WTC11 (cell line): ENCODE results near the gene STK39. TPM values are rescaled to one million over a fixed set of nuclear protein-coding genes. Genes with fewer than 3 reads are reported as not detected.

Source experiments
- ATAC-seq: fragments of 200-7000 bp; cut with Tn5 transposase; 2 replicates; pipeline ENCODE4 v1.10.0; 2021; ENCODE audit warnings: mild to moderate bottlenecking, moderate library complexity
- CTCF ChIA-PET: fragments of 300-600 bp; sonication (Branson Sonifier 250); formaldehyde crosslinking; loops from one replicate; lab custom pipeline; 2021; ENCODE audit warnings: antibody characterized with exemption; lab: Charles Lee
- POLR2A ChIA-PET: fragments of 350-600 bp; sonication (Branson Sonifier 250); formaldehyde crosslinking; loops from one replicate; lab custom pipeline; 2021; ENCODE audit warnings: antibody characterized with exemption; lab: Charles Lee
- DNase-seq: peaks from one replicate; pipeline ENCODE4 v3.0.0; 2021; ENCODE audit warnings: low spot score
- H3K27ac Mint-ChIP-seq: 2 replicates; pipeline ENCODE4 v1.8.0; 2021; ENCODE audit warnings: mixed read lengths
- H3K27me3 Mint-ChIP-seq: 2 replicates; pipeline ENCODE4 v1.8.0; 2021; ENCODE audit warnings: low read depth, mild to moderate bottlenecking, moderate library complexity, mixed read lengths
- H3K36me3 Mint-ChIP-seq: 2 replicates; pipeline ENCODE4 v1.8.0; 2021; ENCODE audit warnings: mixed read lengths
- H3K4me1 Mint-ChIP-seq: 2 replicates; pipeline ENCODE4 v1.8.0; 2022; ENCODE audit warnings: mixed read lengths
- H3K4me3 Mint-ChIP-seq: 2 replicates; pipeline ENCODE4 v1.8.0; 2021; ENCODE audit warnings: mild to moderate bottlenecking, moderate library complexity, mixed read lengths
- H3K9me3 Mint-ChIP-seq: 2 replicates; pipeline ENCODE4 v1.8.0; 2021; ENCODE audit warnings: mixed read lengths
- ATF1 ChIP-seq: sonication (generic); formaldehyde crosslinking; IDR thresholded peaks from 2 replicates; pipeline ENCODE4 v1.8.1; 2023; ENCODE audit warnings: mild to moderate bottlenecking, moderate library complexity, missing genetic modification reagents
- EMX1 ChIP-seq: fragments of 250-450 bp; sonication (Bioruptor Pico); IDR thresholded peaks from 2 replicates; pipeline ENCODE4 v1.8.0; 2021; ENCODE audit warnings: mild to moderate bottlenecking
- GRHL2 ChIP-seq: fragments of 250-450 bp; sonication (Bioruptor Pico); IDR thresholded peaks from 2 replicates; pipeline ENCODE4 v1.8.0; 2022; ENCODE audit warnings: mild to moderate bottlenecking, moderate library complexity; ENCODE audit not compliant: insufficient replicate concordance, severe bottlenecking
- GTF2I ChIP-seq: fragments of 250-450 bp; sonication (Bioruptor Pico); conservative IDR thresholded peaks from 2 replicates; pipeline ENCODE4 v1.4.0; 2021; ENCODE audit warnings: mild to moderate bottlenecking
- HMGXB4 ChIP-seq: sonication (generic); formaldehyde crosslinking; IDR thresholded peaks from 2 replicates; pipeline ENCODE4 v1.8.1; 2023; ENCODE audit warnings: mild to moderate bottlenecking, moderate library complexity, missing genetic modification reagents
- JAZF1 ChIP-seq: fragments of 250-450 bp; sonication (Bioruptor Pico); IDR thresholded peaks from 2 replicates; pipeline ENCODE4 v1.9.0; 2021; ENCODE audit warnings: moderate library complexity, mild to moderate bottlenecking, inconsistent platforms
- KAT7 ChIP-seq: sonication (generic); formaldehyde crosslinking; IDR thresholded peaks from 2 replicates; pipeline ENCODE4 v1.8.1; 2023; ENCODE audit warnings: missing genetic modification reagents, mild to moderate bottlenecking, borderline replicate concordance
- NFATC4 ChIP-seq: fragments of 250-450 bp; sonication (Bioruptor Pico); IDR thresholded peaks from 2 replicates; pipeline ENCODE4 v1.9.0; 2021; ENCODE audit warnings: mild to moderate bottlenecking
- OVOL2 ChIP-seq: fragments of 250-450 bp; sonication (Bioruptor Pico); IDR thresholded peaks from 2 replicates; pipeline ENCODE4 v1.9.0; 2021; ENCODE audit warnings: mild to moderate bottlenecking, borderline replicate concordance
- RELA ChIP-seq: sonication (generic); formaldehyde crosslinking; IDR thresholded peaks from 2 replicates; pipeline ENCODE4 v1.8.1; 2022; ENCODE audit warnings: missing genetic modification reagents, mild to moderate bottlenecking, borderline replicate concordance
- SMAD4 ChIP-seq: sonication (generic); formaldehyde crosslinking; IDR thresholded peaks from 2 replicates; pipeline ENCODE4 v1.8.0; 2022; ENCODE audit warnings: mild to moderate bottlenecking, missing genetic modification reagents
- TEAD4 ChIP-seq: sonication (generic); formaldehyde crosslinking; IDR thresholded peaks from 2 replicates; pipeline ENCODE4 v1.8.0; 2022; ENCODE audit warnings: mild to moderate bottlenecking, missing genetic modification reagents
- ZNF219 ChIP-seq: sonication (generic); formaldehyde crosslinking; IDR thresholded peaks from 2 replicates; pipeline ENCODE4 v1.8.0; 2023; ENCODE audit warnings: missing genetic modification reagents, mild to moderate bottlenecking, borderline replicate concordance
- ZNF281 ChIP-seq: sonication (generic); formaldehyde crosslinking; IDR thresholded peaks from 2 replicates; pipeline ENCODE4 v1.8.0; 2023; ENCODE audit warnings: mild to moderate bottlenecking, missing genetic modification reagents
- ZNF317 ChIP-seq: sonication (generic); formaldehyde crosslinking; IDR thresholded peaks from 2 replicates; pipeline ENCODE4 v1.8.1; 2023; ENCODE audit warnings: low read depth, mild to moderate bottlenecking, moderate library complexity, missing genetic modification reagents, borderline replicate concordance
- ZNF416 ChIP-seq: fragments of 250-450 bp; sonication (Bioruptor Pico); IDR thresholded peaks from 2 replicates; pipeline ENCODE4 v1.9.0; 2021; ENCODE audit warnings: mild to moderate bottlenecking, inconsistent platforms
- ZNF512 ChIP-seq: sonication (generic); formaldehyde crosslinking; IDR thresholded peaks from 2 replicates; pipeline ENCODE4 v1.8.1; 2022; ENCODE audit warnings: missing genetic modification reagents, borderline replicate concordance
- total RNA-seq: library from RNA; stranded (reverse); gene quantifications from 3 replicates; pipeline ENCODE4 v1.2.3, GENCODE V29; 2021
- TF ChIP-seq, protein P1 (sequence below): sonication (generic); formaldehyde crosslinking; IDR thresholded peaks from 2 replicates; pipeline ENCODE4 v1.8.0; 2022; ENCODE audit warnings: missing genetic modification reagents
- TF ChIP-seq, protein P2 (sequence below): fragments of 200-600 bp; IDR thresholded peaks from 2 replicates; pipeline ENCODE4 v1.8.0; 2022; ENCODE audit warnings: antibody characterized with exemption

The STK39 gene
- total RNA-seq, 1 experiment from 2014 or later: 20.5 TPM

GRCh38 chr2:168180914-168181313 lies 66.5 kb downstream of the STK39 start:
- H3K27me3 Mint-ChIP-seq: peaks cover 21% of the 10 kb centered on the region
- POLR2A ChIA-PET: no interaction called here

DNA sequence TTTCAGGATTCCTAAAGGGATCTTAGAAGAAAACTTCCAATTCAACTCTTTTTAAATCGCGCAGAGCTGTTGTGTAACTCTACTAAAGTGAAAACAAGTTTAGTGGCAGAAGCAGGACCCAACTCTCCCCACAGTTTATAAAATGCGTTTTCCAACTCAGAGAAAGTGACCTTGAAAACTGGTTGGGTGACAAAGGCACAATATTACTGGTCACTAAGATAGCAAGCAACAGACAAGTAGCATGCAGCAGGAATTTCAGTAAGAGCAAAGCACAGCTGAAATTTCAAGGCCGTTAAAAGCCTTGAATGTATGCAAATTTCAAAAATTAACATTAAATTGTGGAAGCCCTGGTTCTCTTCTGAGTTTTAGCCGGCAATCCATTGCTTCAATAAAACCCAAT lies 66.9 kb downstream of the STK39 start:
- ATAC-seq (peak; percentile 69), DNase-seq (no peak)
- no peaks in the 10 kb centered on the region for H3K36me3 Mint-ChIP-seq
- no peaks in the 10 kb centered on the region for H3K9me3 Mint-ChIP-seq
- TF ChIP-seq, protein P1, sequence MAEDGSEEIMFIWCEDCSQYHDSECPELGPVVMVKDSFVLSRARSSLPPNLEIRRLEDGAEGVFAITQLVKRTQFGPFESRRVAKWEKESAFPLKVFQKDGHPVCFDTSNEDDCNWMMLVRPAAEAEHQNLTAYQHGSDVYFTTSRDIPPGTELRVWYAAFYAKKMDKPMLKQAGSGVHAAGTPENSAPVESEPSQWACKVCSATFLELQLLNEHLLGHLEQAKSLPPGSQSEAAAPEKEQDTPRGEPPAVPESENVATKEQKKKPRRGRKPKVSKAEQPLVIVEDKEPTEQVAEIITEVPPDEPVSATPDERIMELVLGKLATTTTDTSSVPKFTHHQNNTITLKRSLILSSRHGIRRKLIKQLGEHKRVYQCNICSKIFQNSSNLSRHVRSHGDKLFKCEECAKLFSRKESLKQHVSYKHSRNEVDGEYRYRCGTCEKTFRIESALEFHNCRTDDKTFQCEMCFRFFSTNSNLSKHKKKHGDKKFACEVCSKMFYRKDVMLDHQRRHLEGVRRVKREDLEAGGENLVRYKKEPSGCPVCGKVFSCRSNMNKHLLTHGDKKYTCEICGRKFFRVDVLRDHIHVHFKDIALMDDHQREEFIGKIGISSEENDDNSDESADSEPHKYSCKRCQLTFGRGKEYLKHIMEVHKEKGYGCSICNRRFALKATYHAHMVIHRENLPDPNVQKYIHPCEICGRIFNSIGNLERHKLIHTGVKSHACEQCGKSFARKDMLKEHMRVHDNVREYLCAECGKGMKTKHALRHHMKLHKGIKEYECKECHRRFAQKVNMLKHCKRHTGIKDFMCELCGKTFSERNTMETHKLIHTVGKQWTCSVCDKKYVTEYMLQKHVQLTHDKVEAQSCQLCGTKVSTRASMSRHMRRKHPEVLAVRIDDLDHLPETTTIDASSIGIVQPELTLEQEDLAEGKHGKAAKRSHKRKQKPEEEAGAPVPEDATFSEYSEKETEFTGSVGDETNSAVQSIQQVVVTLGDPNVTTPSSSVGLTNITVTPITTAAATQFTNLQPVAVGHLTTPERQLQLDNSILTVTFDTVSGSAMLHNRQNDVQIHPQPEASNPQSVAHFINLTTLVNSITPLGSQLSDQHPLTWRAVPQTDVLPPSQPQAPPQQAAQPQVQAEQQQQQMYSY (CRISPR knock-in tag): no peak
- no peak for TF ChIP-seq OVOL2
- no peak for TF ChIP-seq JAZF1 (CRISPR knock-in tag)
- no peak for TF ChIP-seq GTF2I
- TF ChIP-seq, protein P2, sequence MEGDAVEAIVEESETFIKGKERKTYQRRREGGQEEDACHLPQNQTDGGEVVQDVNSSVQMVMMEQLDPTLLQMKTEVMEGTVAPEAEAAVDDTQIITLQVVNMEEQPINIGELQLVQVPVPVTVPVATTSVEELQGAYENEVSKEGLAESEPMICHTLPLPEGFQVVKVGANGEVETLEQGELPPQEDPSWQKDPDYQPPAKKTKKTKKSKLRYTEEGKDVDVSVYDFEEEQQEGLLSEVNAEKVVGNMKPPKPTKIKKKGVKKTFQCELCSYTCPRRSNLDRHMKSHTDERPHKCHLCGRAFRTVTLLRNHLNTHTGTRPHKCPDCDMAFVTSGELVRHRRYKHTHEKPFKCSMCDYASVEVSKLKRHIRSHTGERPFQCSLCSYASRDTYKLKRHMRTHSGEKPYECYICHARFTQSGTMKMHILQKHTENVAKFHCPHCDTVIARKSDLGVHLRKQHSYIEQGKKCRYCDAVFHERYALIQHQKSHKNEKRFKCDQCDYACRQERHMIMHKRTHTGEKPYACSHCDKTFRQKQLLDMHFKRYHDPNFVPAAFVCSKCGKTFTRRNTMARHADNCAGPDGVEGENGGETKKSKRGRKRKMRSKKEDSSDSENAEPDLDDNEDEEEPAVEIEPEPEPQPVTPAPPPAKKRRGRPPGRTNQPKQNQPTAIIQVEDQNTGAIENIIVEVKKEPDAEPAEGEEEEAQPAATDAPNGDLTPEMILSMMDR: no peak
- TF ChIP-seq ZNF281 (CRISPR knock-in tag): no peak
- TF ChIP-seq GRHL2: no peak
- no peak for TF ChIP-seq RELA (CRISPR knock-in tag)
- TF ChIP-seq ZNF317 (CRISPR knock-in tag): no peak
- TF ChIP-seq ZNF416: no peak
- POLR2A ChIA-PET: no interaction called here
- peaks cover 21% of the 10 kb centered on the region for H3K27me3 Mint-ChIP-seq
- H3K4me1 Mint-ChIP-seq: peaks cover 84% of the 10 kb centered on the region
- CTCF ChIA-PET: interaction anchor here (1.6 kb wide), 1 partner anchor 156 kb away, joined by 5 read pairs; no protein-coding TSS in a partner anchor
- H3K4me3 Mint-ChIP-seq: no peak overlapping the region
- H3K27ac Mint-ChIP-seq: peak overlapping the region; percentile 71

More at GRCh38 chr2:168180914-168181313, 66.5 kb downstream of the STK39 start:
- H3K27ac Mint-ChIP-seq: peak overlapping the region; percentile 31
- no peak for TF ChIP-seq EMX1 (CRISPR knock-in tag)
- TF ChIP-seq, all 79 proteins: peak for 0
- DNase-seq (no peak), ATAC-seq (no peak)
- CTCF ChIA-PET: interaction anchor here (1.6 kb wide), 1 partner anchor 156 kb away, joined by 5 read pairs; no protein-coding TSS in a partner anchor
- H3K36me3 Mint-ChIP-seq: no peaks in the 10 kb centered on the region
- H3K9me3 Mint-ChIP-seq: no peaks in the 10 kb centered on the region
- no peak overlapping the region for H3K4me3 Mint-ChIP-seq
- peaks cover 89% of the 10 kb centered on the region for H3K4me1 Mint-ChIP-seq

GRCh38 chr2:168179592-168179991 lies 67.8 kb downstream of the STK39 start:
- CTCF ChIA-PET: no interaction called here
- Mint-ChIP-seq H3K27ac (peak overlapping the region; percentile 52), H3K27me3 (peaks cover 17% of the 10 kb centered on the region)
- TF ChIP-seq RELA (CRISPR knock-in tag) (no peak), ZNF219 (no peak), ATF1 (CRISPR knock-in tag) (no peak), TEAD4 (CRISPR knock-in tag) (no peak), KAT7 (no peak), JAZF1 (CRISPR knock-in tag) (no peak), ZNF512 (CRISPR knock-in tag) (no peak), NFATC4 (CRISPR knock-in tag) (no peak), HMGXB4 (no peak), SMAD4 (CRISPR knock-in tag) (no peak)

More at GRCh38 chr2:168179592-168179991, 67.8 kb downstream of the STK39 start:
- H3K4me1 Mint-ChIP-seq: peaks cover 80% of the 10 kb centered on the region
- ATAC-seq: no peak
- H3K36me3 Mint-ChIP-seq: no peaks in the 10 kb centered on the region
- POLR2A ChIA-PET: no interaction called here
- no peaks in the 10 kb centered on the region for H3K9me3 Mint-ChIP-seq
- H3K4me3 Mint-ChIP-seq: no peak overlapping the region
- no peak for DNase-seq
